ENCODE data around the gene SLC2A13. TPM values are rescaled to one million over a fixed set of nuclear protein-coding genes. Genes with fewer than 3 reads are reported as not detected.

Gene SLC2A13
- total and polyA plus RNA-seq, 4 donors = 1.9 to 20.2 (median 6.9) TPM

GRCh38 chr12:40039598-40039997 lies 66.3 kb downstream of the SLC2A13 start:
- H3K36me3 ChIP-seq (ENCODE audit: control insufficient read depth in 4 of 4, insufficient read depth in 3 of 4, low read depth in 1 of 4, low read length in 3 of 4) = no peaks in the 10 kb centered on the region
- no peaks in the 10 kb centered on the region for H3K27me3 ChIP-seq (ENCODE audit: control insufficient read depth in 4 of 4, insufficient read depth in 4 of 4, low read length in 3 of 4)
- no peaks in the 10 kb centered on the region for H3K4me1 ChIP-seq (ENCODE audit: control insufficient read depth in 4 of 4, insufficient read depth in 4 of 4, low read length in 3 of 4)
- TF ChIP-seq ZBTB33 (IDR thresholded peaks at IDR 0.05) (no peak), RXRA (IDR thresholded peaks at IDR 0.05) (no peak), FOXA2 (IDR thresholded peaks at IDR 0.05) (no peak), GABPA (IDR thresholded peaks at IDR 0.05 in 1 of 2, conservative IDR thresholded peaks at IDR 0.05 in 1 of 2) (no peak), MAX (IDR thresholded peaks at IDR 0.05) (no peak), FOXA1 (IDR thresholded peaks at IDR 0.05) (no peak)
- no peak overlapping the region for H3K9ac ChIP-seq (ENCODE audit: low read depth in 1 of 2, low read length in 2 of 2)
- H3K9me3 ChIP-seq (ENCODE audit: control insufficient read depth in 4 of 4, low read length in 3 of 4) = no peaks in the 10 kb centered on the region
- no peak overlapping the region for H3K4me3 ChIP-seq (ENCODE audit: low read depth in 1 of 3, low read length in 3 of 3)
- WGBS = 70% methylated on average over 1 of the region's 1 CpG
- H3K27ac ChIP-seq (ENCODE audit: low read depth in 1 of 2, low read length in 2 of 2) = no peak overlapping the region
- DNase-seq (ENCODE audit: low spot score) = no peak

DNA sequence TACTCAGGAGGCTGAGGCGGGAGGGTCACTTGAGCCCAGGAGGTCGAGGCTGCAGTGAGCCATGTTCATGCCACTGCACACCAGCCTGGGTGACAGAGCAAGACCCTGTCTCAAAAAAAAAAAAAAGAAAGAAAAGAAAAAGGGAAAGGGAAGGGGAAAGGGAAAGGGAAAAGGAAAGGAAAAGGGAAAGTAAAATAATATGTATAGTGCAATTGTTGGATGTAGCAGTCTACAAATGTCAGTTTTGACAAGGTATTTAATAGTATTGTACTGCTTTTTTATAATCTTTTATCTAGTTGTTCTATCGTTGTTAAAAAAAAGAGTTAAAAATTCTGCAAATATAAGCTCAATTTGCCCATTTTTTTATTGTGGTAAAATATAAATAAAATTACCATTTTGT lies 67.3 kb downstream of the SLC2A13 start:
- no peaks in the 10 kb centered on the region for H3K9me3 ChIP-seq (ENCODE audit: control insufficient read depth in 4 of 4, low read length in 3 of 4)
- no peak overlapping the region for H3K9ac ChIP-seq (ENCODE audit: low read depth in 1 of 2, low read length in 2 of 2)
- no peak overlapping the region for H3K4me3 ChIP-seq (ENCODE audit: low read depth in 1 of 3, low read length in 3 of 3)
- H3K36me3 ChIP-seq (ENCODE audit: control insufficient read depth in 4 of 4, insufficient read depth in 3 of 4, low read depth in 1 of 4, low read length in 3 of 4) = no peaks in the 10 kb centered on the region
- DNase-seq (ENCODE audit: low spot score) = no peak
- 90% methylated on average over 3 of the region's 3 CpGs for WGBS
- no peaks in the 10 kb centered on the region for H3K4me1 ChIP-seq (ENCODE audit: control insufficient read depth in 4 of 4, insufficient read depth in 4 of 4, low read length in 3 of 4)
- H3K27ac ChIP-seq (ENCODE audit: low read depth in 1 of 2, low read length in 2 of 2) = no peak overlapping the region
- H3K27me3 ChIP-seq (ENCODE audit: control insufficient read depth in 4 of 4, insufficient read depth in 4 of 4, low read length in 3 of 4) = no peaks in the 10 kb centered on the region
- TF ChIP-seq ZBTB33 (IDR thresholded peaks at IDR 0.05) (no peak), EGR1 (IDR thresholded peaks at IDR 0.05; ENCODE audit: low read depth in 2 of 2) (no peak), FOXA2 (IDR thresholded peaks at IDR 0.05) (no peak), RAD21 (IDR thresholded peaks at IDR 0.05) (no peak), HNF4G (IDR thresholded peaks at IDR 0.05) (no peak), SP1 (IDR thresholded peaks at IDR 0.05) (no peak)
- TF ChIP-seq, protein P1, sequence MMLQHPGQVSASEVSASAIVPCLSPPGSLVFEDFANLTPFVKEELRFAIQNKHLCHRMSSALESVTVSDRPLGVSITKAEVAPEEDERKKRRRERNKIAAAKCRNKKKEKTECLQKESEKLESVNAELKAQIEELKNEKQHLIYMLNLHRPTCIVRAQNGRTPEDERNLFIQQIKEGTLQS (IDR thresholded peaks at IDR 0.05) = no peak

GRCh38 chr12:40034712-40035111 lies 71.2 kb downstream of the SLC2A13 start:
- no peak for TF ChIP-seq TAF1 (conservative IDR thresholded peaks at IDR 0.05)
- no peak for TF ChIP-seq NR2F2 (IDR thresholded peaks at IDR 0.05)
- no peak for TF ChIP-seq MAX (IDR thresholded peaks at IDR 0.05)
- TF ChIP-seq EGR1 (IDR thresholded peaks at IDR 0.05; ENCODE audit: low read depth in 2 of 2) = no peak
- TF ChIP-seq ZBTB33 (IDR thresholded peaks at IDR 0.05) = no peak
- no peak for TF ChIP-seq RXRA (IDR thresholded peaks at IDR 0.05)
- no peak for TF ChIP-seq SP1 (IDR thresholded peaks at IDR 0.05)
- TF ChIP-seq, protein P2, sequence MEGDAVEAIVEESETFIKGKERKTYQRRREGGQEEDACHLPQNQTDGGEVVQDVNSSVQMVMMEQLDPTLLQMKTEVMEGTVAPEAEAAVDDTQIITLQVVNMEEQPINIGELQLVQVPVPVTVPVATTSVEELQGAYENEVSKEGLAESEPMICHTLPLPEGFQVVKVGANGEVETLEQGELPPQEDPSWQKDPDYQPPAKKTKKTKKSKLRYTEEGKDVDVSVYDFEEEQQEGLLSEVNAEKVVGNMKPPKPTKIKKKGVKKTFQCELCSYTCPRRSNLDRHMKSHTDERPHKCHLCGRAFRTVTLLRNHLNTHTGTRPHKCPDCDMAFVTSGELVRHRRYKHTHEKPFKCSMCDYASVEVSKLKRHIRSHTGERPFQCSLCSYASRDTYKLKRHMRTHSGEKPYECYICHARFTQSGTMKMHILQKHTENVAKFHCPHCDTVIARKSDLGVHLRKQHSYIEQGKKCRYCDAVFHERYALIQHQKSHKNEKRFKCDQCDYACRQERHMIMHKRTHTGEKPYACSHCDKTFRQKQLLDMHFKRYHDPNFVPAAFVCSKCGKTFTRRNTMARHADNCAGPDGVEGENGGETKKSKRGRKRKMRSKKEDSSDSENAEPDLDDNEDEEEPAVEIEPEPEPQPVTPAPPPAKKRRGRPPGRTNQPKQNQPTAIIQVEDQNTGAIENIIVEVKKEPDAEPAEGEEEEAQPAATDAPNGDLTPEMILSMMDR (IDR thresholded peaks at IDR 0.05; ENCODE audit: low read depth, low read length, missing input control) = no peak
- TF ChIP-seq YY1 (IDR thresholded peaks at IDR 0.05) = no peak
- TF ChIP-seq HNF4G (IDR thresholded peaks at IDR 0.05) = no peak
- TF ChIP-seq, protein P1 (IDR thresholded peaks at IDR 0.05) = no peak
- Histone ChIP-seq H3K27ac (ENCODE audit: low read depth in 1 of 2, low read length in 2 of 2) (no peak overlapping the region), H3K4me3 (ENCODE audit: low read depth in 1 of 3, low read length in 3 of 3) (no peak overlapping the region), H3K9me3 (ENCODE audit: control insufficient read depth in 4 of 4, low read length in 3 of 4) (no peaks in the 10 kb centered on the region), H3K36me3 (ENCODE audit: control insufficient read depth in 4 of 4, insufficient read depth in 3 of 4, low read depth in 1 of 4, low read length in 3 of 4) (no peaks in the 10 kb centered on the region), H3K27me3 (ENCODE audit: control insufficient read depth in 4 of 4, insufficient read depth in 4 of 4, low read length in 3 of 4) (no peaks in the 10 kb centered on the region), H3K9ac (ENCODE audit: low read depth in 1 of 2, low read length in 2 of 2) (no peak overlapping the region), H3K4me1 (ENCODE audit: control insufficient read depth in 4 of 4, insufficient read depth in 4 of 4, low read length in 3 of 4) (peaks cover 0 to 13% (median 10%) of the 10 kb centered on the region in 4 donors)
- 80% methylated on average over 2 of the region's 2 CpGs for WGBS
- DNase-seq (ENCODE audit: low spot score) = no peak
